ENCODE data around the gene BCORL1. TPM values are rescaled to one million over a fixed set of nuclear protein-coding genes. Genes with fewer than 3 reads are reported as not detected.

The BCORL1 gene
- total RNA-seq, 1 experiment from 2014 or later = 30.8 TPM

DNA sequence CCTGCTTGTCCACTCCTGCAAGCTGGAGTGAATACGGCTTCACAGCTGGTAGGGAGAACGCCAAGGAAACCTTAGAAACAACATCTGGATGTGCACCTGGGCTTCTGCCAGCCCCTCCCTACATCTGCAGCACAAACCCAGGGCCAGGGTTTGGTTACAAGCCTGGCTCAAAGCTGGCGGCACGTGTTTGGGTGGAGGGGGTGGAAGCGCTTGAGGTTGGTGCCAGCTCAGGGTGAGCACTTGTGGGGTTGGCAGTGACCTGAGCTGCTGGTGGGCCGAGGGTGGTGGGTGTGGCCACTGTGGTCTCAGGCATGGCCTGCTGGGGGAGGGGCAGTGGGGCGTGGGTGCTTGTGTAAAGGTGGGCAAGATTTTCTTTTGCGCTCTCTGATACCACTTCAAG, 112.3 kb downstream of the BCORL1 start (continued):
- TF ChIP-seq CEBPB (IDR thresholded peaks at IDR 0.05; ENCODE audit: low read depth) (no peak), POLR2AphosphoS5 (IDR thresholded peaks at IDR 0.05; ENCODE audit: low read depth, low read length) (no peak), EZH2phosphoT487 (IDR thresholded peaks at IDR 0.05; ENCODE audit: borderline replicate concordance) (no peak), FOSL1 (IDR thresholded peaks at IDR 0.05; ENCODE audit: low read depth) (no peak), POLR2A (IDR thresholded peaks at IDR 0.05; ENCODE audit: borderline replicate concordance, extremely low read depth, insufficient read depth, insufficient read length) (no peak), SP1 (IDR thresholded peaks at IDR 0.05; ENCODE audit: low read depth) (no peak), JUND (IDR thresholded peaks at IDR 0.05) (no peak)
- TF ChIP-seq, protein P1, sequence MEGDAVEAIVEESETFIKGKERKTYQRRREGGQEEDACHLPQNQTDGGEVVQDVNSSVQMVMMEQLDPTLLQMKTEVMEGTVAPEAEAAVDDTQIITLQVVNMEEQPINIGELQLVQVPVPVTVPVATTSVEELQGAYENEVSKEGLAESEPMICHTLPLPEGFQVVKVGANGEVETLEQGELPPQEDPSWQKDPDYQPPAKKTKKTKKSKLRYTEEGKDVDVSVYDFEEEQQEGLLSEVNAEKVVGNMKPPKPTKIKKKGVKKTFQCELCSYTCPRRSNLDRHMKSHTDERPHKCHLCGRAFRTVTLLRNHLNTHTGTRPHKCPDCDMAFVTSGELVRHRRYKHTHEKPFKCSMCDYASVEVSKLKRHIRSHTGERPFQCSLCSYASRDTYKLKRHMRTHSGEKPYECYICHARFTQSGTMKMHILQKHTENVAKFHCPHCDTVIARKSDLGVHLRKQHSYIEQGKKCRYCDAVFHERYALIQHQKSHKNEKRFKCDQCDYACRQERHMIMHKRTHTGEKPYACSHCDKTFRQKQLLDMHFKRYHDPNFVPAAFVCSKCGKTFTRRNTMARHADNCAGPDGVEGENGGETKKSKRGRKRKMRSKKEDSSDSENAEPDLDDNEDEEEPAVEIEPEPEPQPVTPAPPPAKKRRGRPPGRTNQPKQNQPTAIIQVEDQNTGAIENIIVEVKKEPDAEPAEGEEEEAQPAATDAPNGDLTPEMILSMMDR (IDR thresholded peaks at IDR 0.05 in 2 of 3, conservative IDR thresholded peaks at IDR 0.05 in 1 of 3; ENCODE audit: borderline replicate concordance in 1 of 3, insufficient read depth in 1 of 3, low read depth in 2 of 3, low read length in 2 of 3) = no peak

DNA sequence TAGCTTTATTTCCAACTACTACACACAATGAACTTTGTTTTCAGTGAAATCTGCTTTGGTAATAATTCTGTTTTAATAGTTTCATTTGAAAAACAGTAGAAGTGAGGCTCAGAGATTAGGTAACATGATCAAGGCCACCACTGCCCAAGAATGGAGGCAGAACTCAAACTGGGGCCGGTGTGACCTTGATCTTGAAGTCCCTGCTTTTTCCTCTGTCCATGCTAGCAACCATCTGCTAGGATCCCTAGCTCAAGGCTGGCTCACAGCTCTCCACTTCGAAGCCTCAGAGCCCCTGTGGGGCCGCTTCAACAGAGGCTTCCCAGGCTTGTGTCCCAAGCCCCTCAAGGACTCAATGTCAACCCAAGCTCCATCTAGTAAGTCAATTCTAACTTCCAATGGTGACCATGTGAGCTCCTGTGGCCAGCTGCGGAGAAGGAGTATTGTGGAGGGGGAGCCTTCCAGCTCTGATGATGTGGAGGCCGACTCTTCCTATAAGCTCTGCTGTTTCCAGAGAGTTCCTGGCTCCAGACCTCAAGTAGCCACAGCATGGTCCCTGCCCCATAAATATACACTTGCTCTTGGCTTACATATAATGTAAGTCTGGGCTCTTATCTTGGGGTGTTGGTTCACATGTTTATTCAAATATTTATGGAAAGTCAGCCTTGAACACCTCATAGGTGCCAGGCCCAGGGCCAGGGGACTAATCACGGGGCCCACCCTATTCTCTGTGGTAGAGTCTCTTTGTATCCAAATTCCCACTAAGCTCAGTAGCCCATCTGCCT, 113.0 kb downstream of the BCORL1 start:
- no peak for DNase-seq (ENCODE audit: low read depth, low spot score)
- Histone ChIP-seq H3K4me2 (ENCODE audit: low read length) (no peak overlapping the region), H3K27me3 (ENCODE audit: insufficient read depth, low read length) (no peaks in the 10 kb centered on the region), H2AFZ (ENCODE audit: low read depth, low read length, poor library complexity, severe bottlenecking) (no peak overlapping the region), H3K9me3 (ENCODE audit: control insufficient read depth in 1 of 2, insufficient read depth in 1 of 2, low read depth in 1 of 2, low read length in 2 of 2) (no peaks in the 10 kb centered on the region), H3K36me3 (ENCODE audit: control insufficient read depth in 1 of 2, insufficient read depth in 2 of 2, low read length in 2 of 2) (no peaks in the 10 kb centered on the region), H3K79me2 (ENCODE audit: insufficient read depth, low read length) (peaks cover 12% of the 10 kb centered on the region), H4K20me1 (ENCODE audit: insufficient read depth) (no peaks in the 10 kb centered on the region), H3K27ac (ENCODE audit: low read depth, low read length) (no peak overlapping the region), H3K9me2 (ENCODE audit: insufficient read depth) (no peaks in the 10 kb centered on the region), H3K4me3 (replicated peaks in 1 of 2; ENCODE audit: low read depth in 1 of 2, low read length in 2 of 2) (no peak overlapping the region), H3K4me1 (ENCODE audit: control insufficient read depth in 1 of 2, insufficient read depth in 2 of 2, low read length in 2 of 2) (peaks cover 0 to 20% of the 10 kb centered on the region in 2 experiments; a peak in 1 of 4 replicates), H3K9ac (ENCODE audit: low read length) (no peak overlapping the region)
- BruUV-seq (replicated peaks) = no TSS peak
- ChIA-PET RAD21 (ENCODE audit: low non-redundant PET in 1 of 2, low total read pairs in 2 of 2, uncharacterized antibody in 2 of 2, unreplicated experiment in 2 of 2) (no interaction called here), POLR2A (no interaction called here), CTCF (no interaction called here)
- TF ChIP-seq POLR2A (IDR thresholded peaks at IDR 0.05; ENCODE audit: borderline replicate concordance, extremely low read depth, insufficient read depth, insufficient read length) = no peak
- intact Hi-C loops (cut with micrococcal nuclease) = no loop called here
- ATAC-seq = no peak
